Stomach (tissue), 4 donors: ENCODE results near the gene EML6.

ENCODE experiments used
- CTCF ChIP-seq, 7 experiments: fragments of 450-650 bp in 4 of 7; fragments of 200-600 bp in 3 of 7; sonication (generic) in 3 of 7; IDR thresholded peaks; one replicate each; pipeline ENCODE4 v1.5.1; 2016 to 2019; ENCODE audit warnings: antibody characterized with exemption in 7 of 7, control low read depth in 2 of 7, mild to moderate bottlenecking in 1 of 7
- POLR2AphosphoS5 ChIP-seq, 3 donors: sonication (generic); formaldehyde crosslinking; IDR thresholded peaks; one replicate each; pipeline ENCODE4 v1.6.1; 2016; ENCODE audit warnings: antibody characterized with exemption in 3 of 3

- TF ChIP-seq CTCF (IDR thresholded peaks at IDR 0.05) (no peak), POLR2AphosphoS5 (IDR thresholded peaks at IDR 0.05) (no peak)
Observed at GRCh38 chr2:54740333-54740732, 16.9 kb downstream of the EML6 start.
